HG03432 (cell line): Measurements from ENCODE around the gene DLL4.

Source experiments
- ATAC-seq: cut with Tn5 transposase; IDR thresholded peaks from one replicate; pipeline ENCODE4 v1.9.1; 2021; ENCODE audit warnings: mild to moderate bottlenecking, moderate library complexity; ENCODE audit not compliant: unreplicated experiment

The DLL4 gene

GRCh38 chr15:40926659-40927494 is 2.3 kb upstream of the DLL4 start:
- ATAC-seq, result no peak

- no peak for ATAC-seq
Observed at GRCh38 chr15:40927495-40927872, 1.7 kb upstream of the DLL4 start.

- ATAC-seq, result no peak
Observed at GRCh38 chr15:40927873-40928806, 1.0 kb upstream of the DLL4 start.

GRCh38 chr15:40929660-40930429 is 705 bp downstream of the DLL4 start:
- ATAC-seq, result no peak

- ATAC-seq, result no peak
Observed at GRCh38 chr15:40930430-40931299, 1.5 kb downstream of the DLL4 start.

GRCh38 chr15:40931300-40932142 is 2.4 kb downstream of the DLL4 start:
- no peak for ATAC-seq

- no peak for ATAC-seq
Observed at GRCh38 chr15:40932156-40932555, 3.0 kb downstream of the DLL4 start.

- no peak for ATAC-seq
Observed at GRCh38 chr15:40932649-40933516, 3.7 kb downstream of the DLL4 start.

- no peak for ATAC-seq
Observed at GRCh38 chr15:40933517-40933902, 4.4 kb downstream of the DLL4 start.

GRCh38 chr15:40934457-40934856 is 5.3 kb downstream of the DLL4 start:
- ATAC-seq, result no peak

GRCh38 chr15:40936234-40936708 is 7.1 kb downstream of the DLL4 start:
- ATAC-seq, result no peak

- ATAC-seq, result no peak
Observed at GRCh38 chr15:40936709-40937666, 7.8 kb downstream of the DLL4 start.

GRCh38 chr15:40937762-40938535 is 8.8 kb downstream of the DLL4 start:
- no peak for ATAC-seq

GRCh38 chr15:40938536-40938870 is 9.4 kb downstream of the DLL4 start:
- ATAC-seq, result no peak

- no peak for ATAC-seq
Observed at GRCh38 chr15:40940296-40940801, 11.2 kb downstream of the DLL4 start.

- no peak for ATAC-seq
Observed at GRCh38 chr15:40941068-40941527, 12.0 kb downstream of the DLL4 start.
